Measurements from ENCODE around the gene TMEM182. TPM values are rescaled to one million over a fixed set of nuclear protein-coding genes. Genes with fewer than 3 reads are reported as not detected.

The TMEM182 gene
- polyA plus RNA-seq, 1 donor from 2014 or later: 3.8 TPM

GRCh38 chr2:102803897-102804217, 42.0 kb downstream of the TMEM182 start:
- H3F3A ChIP-seq (ENCODE audit: insufficient read depth, low read length, poor library complexity, severe bottlenecking): no peaks in the 10 kb centered on the region
- no peak overlapping the region for H3K9ac ChIP-seq (ENCODE audit: low read length)
- H3K27me3 ChIP-seq (ENCODE audit: insufficient read depth, low read depth, low read length): no peaks in the 10 kb centered on the region
- H3K27ac ChIP-seq (ENCODE audit: low read length): no peak overlapping the region
- TF ChIP-seq EZH2 (IDR thresholded peaks at IDR 0.05; ENCODE audit: borderline replicate concordance, insufficient read depth, low read length, poor library complexity, severe bottlenecking) (no peak), REST (IDR thresholded peaks at IDR 0.05; ENCODE audit: borderline replicate concordance) (no peak), TAF1 (IDR thresholded peaks at IDR 0.05; ENCODE audit: low read depth) (no peak), MXI1 (conservative IDR thresholded peaks at IDR 0.05; ENCODE audit: poor library complexity, severe bottlenecking) (no peak), RAD21 (conservative IDR thresholded peaks at IDR 0.05) (no peak), SMC3 (conservative IDR thresholded peaks at IDR 0.05; ENCODE audit: poor library complexity) (no peak), POLR2AphosphoS5 (IDR thresholded peaks at IDR 0.05) (no peak), EP300 (conservative IDR thresholded peaks at IDR 0.05; ENCODE audit: poor library complexity, severe bottlenecking) (no peak), CTCF (IDR thresholded peaks at IDR 0.05; ENCODE audit: poor library complexity, severe bottlenecking) (no peak)
- H2AFZ ChIP-seq (ENCODE audit: low read depth, low read length): no peak overlapping the region
- no peaks in the 10 kb centered on the region for H3K9me2 ChIP-seq (ENCODE audit: insufficient read depth, low read length)
- H3K79me2 ChIP-seq (replicated peaks; ENCODE audit: insufficient read depth, low read length): no peaks in the 10 kb centered on the region
- no peaks in the 10 kb centered on the region for H3K36me3 ChIP-seq (ENCODE audit: insufficient read depth, low read length)
- H3K9me3 ChIP-seq (ENCODE audit: low read length): peaks cover 10% of the 10 kb centered on the region
- H3K4me2 ChIP-seq (ENCODE audit: low read length): no peak overlapping the region
- H4K20me1 ChIP-seq (ENCODE audit: insufficient read depth): no peaks in the 10 kb centered on the region
- H3K4me3 ChIP-seq (ENCODE audit: low read length): no peak overlapping the region

GRCh38 chr2:102806250-102806837, 44.5 kb downstream of the TMEM182 start:
- no peak overlapping the region for H3K4me3 ChIP-seq (ENCODE audit: low read length)
- no peak overlapping the region for H3K9ac ChIP-seq (ENCODE audit: low read length)
- H3K27ac ChIP-seq (ENCODE audit: low read length): no peak overlapping the region
- H3K79me2 ChIP-seq (replicated peaks; ENCODE audit: insufficient read depth, low read length): no peaks in the 10 kb centered on the region
- TF ChIP-seq EZH2 (IDR thresholded peaks at IDR 0.05; ENCODE audit: borderline replicate concordance, insufficient read depth, low read length, poor library complexity, severe bottlenecking) (no peak), TAF1 (IDR thresholded peaks at IDR 0.05; ENCODE audit: low read depth) (no peak), CTCF (IDR thresholded peaks at IDR 0.05; ENCODE audit: poor library complexity, severe bottlenecking) (peak; percentile 51), REST (IDR thresholded peaks at IDR 0.05; ENCODE audit: borderline replicate concordance) (no peak), RAD21 (conservative IDR thresholded peaks at IDR 0.05) (peak; percentile 45), SMC3 (conservative IDR thresholded peaks at IDR 0.05; ENCODE audit: poor library complexity) (peak; percentile 35), EP300 (conservative IDR thresholded peaks at IDR 0.05; ENCODE audit: poor library complexity, severe bottlenecking) (no peak), MXI1 (conservative IDR thresholded peaks at IDR 0.05; ENCODE audit: poor library complexity, severe bottlenecking) (no peak), POLR2AphosphoS5 (IDR thresholded peaks at IDR 0.05) (no peak)
- H3K9me3 ChIP-seq (ENCODE audit: low read length): peaks cover 10% of the 10 kb centered on the region
- no peaks in the 10 kb centered on the region for H3K36me3 ChIP-seq (ENCODE audit: insufficient read depth, low read length)
- H3K27me3 ChIP-seq (ENCODE audit: insufficient read depth, low read depth, low read length): no peaks in the 10 kb centered on the region
- H4K20me1 ChIP-seq (ENCODE audit: insufficient read depth): no peaks in the 10 kb centered on the region
- H2AFZ ChIP-seq (ENCODE audit: low read depth, low read length): no peak overlapping the region
- no peaks in the 10 kb centered on the region for H3F3A ChIP-seq (ENCODE audit: insufficient read depth, low read length, poor library complexity, severe bottlenecking)
- H3K4me2 ChIP-seq (ENCODE audit: low read length): no peak overlapping the region
- no peaks in the 10 kb centered on the region for H3K9me2 ChIP-seq (ENCODE audit: insufficient read depth, low read length)

All from neural cell (in vitro differentiated cells).